ENCODE data around the gene EPHA2. TPM values are rescaled to one million over a fixed set of nuclear protein-coding genes. Genes with fewer than 3 reads are reported as not detected.
A peak's percentile ranks its signal among the peaks of the same experiment; 100 is the strongest.

EPHA2 gene
- total RNA-seq, 1 experiment from 2014 or later = 91.6 TPM

- BruUV-seq (replicated peaks) = no TSS peak
- intact Hi-C loops (cut with micrococcal nuclease; ENCODE audit: unreplicated experiment) = loop anchor here (1.0 kb wide), 1 partner anchor 106 kb away; no protein-coding TSS in a partner anchor
Measured at GRCh38 chr1:16081636-16082035, 74.2 kb downstream of the EPHA2 start.

DNA sequence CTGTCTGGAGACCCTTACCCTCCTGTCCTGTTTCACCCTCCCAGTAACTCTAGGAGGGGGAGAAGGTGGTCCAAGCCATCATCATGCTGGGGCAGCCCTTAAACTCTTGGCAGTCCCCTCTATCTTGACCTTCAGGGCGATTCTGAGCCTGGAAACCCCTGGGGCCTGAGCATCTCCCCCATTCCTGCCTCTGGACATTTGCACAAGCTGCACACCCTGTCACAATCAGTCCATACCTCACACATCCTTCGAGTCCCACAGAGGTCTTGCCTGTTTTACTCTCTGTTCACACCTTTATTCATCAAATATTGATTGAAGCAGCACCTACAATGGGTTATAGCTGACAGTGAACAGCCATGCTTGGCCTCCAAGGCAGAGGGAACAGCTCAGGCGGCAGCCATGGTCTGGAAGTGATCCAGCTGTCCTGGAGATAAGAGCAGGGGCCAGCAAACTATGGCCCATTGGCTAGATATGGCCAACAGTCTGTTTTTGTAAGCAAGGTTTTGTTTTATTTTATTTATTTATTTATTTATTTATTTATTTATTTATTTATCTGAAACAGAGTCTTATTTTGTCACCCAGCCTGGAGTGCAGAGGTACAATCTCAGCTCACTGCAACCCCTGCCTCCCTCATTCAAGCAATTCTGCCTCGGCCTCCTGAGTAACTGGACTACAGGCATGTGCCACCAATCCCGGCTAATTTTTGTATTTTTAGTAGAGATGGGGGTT lies 75.3 kb downstream of the EPHA2 start:
- H3K36me3 ChIP-seq (ENCODE audit: insufficient read depth, low read length, poor library complexity, severe bottlenecking) = no peaks in the 10 kb centered on the region
- POLR2A ChIA-PET (ENCODE audit: low non-redundant PET) = interaction anchor here (0.6 kb wide), 1 partner anchor 556 kb away, joined by 16 read pairs; no protein-coding TSS in a partner anchor
- no peaks in the 10 kb centered on the region for H3K9me3 ChIP-seq (ENCODE audit: low read depth, low read length, poor library complexity, severe bottlenecking)
- H3K4me1 ChIP-seq (ENCODE audit: insufficient read depth, low read length, poor library complexity, severe bottlenecking) = no peaks in the 10 kb centered on the region
- H3K27ac ChIP-seq (ENCODE audit: low read depth, low read length, poor library complexity, severe bottlenecking) = no peak overlapping the region
- DNase-seq (ENCODE audit: low spot score) = no peak
- TF ChIP-seq CTCF (conservative IDR thresholded peaks at IDR 0.05; ENCODE audit: low read depth, low read length) (no peak), EZH2 (IDR thresholded peaks at IDR 0.05; ENCODE audit: borderline replicate concordance, low read depth, low read length, poor library complexity, severe bottlenecking) (no peak)
- H3K4me3 ChIP-seq (ENCODE audit: low read depth, low read length, poor library complexity, severe bottlenecking) = no peak overlapping the region
- H3K27me3 ChIP-seq (replicated peaks; ENCODE audit: insufficient read depth, low read depth, low read length, poor library complexity) = no peaks in the 10 kb centered on the region
- BruUV-seq (replicated peaks) = no TSS peak
- CTCF ChIA-PET = interaction anchor here (0.8 to 2.7 kb wide), 2 partner anchors 30 to 107 kb away, joined by 3 to 28 read pairs; no protein-coding TSS in a partner anchor
- intact Hi-C loops (cut with micrococcal nuclease; ENCODE audit: unreplicated experiment) = no loop called here

More at GRCh38 chr1:16081636-16082035, 74.2 kb downstream of the EPHA2 start:
- H3K4me3 ChIP-seq (ENCODE audit: low read depth, low read length, poor library complexity, severe bottlenecking) = no peak overlapping the region
- no peak for DNase-seq (ENCODE audit: low spot score)
- H3K27ac ChIP-seq (ENCODE audit: low read depth, low read length, poor library complexity, severe bottlenecking) = no peak overlapping the region
- no peaks in the 10 kb centered on the region for H3K36me3 ChIP-seq (ENCODE audit: insufficient read depth, low read length, poor library complexity, severe bottlenecking)
- H3K9me3 ChIP-seq (ENCODE audit: low read depth, low read length, poor library complexity, severe bottlenecking) = no peaks in the 10 kb centered on the region
- ChIA-PET CTCF (interaction anchor here (0.6 to 2.7 kb wide), 7 partner anchors 8 to 282 kb away, joined by 3 to 28 read pairs (median 5); partner anchors contain the start of gene FAM131C), POLR2A (ENCODE audit: low non-redundant PET) (no interaction called here)
- TF ChIP-seq CTCF (conservative IDR thresholded peaks at IDR 0.05; ENCODE audit: low read depth, low read length) (no peak), EZH2 (IDR thresholded peaks at IDR 0.05; ENCODE audit: borderline replicate concordance, low read depth, low read length, poor library complexity, severe bottlenecking) (no peak)
- no peaks in the 10 kb centered on the region for H3K27me3 ChIP-seq (replicated peaks; ENCODE audit: insufficient read depth, low read depth, low read length, poor library complexity)
- H3K4me1 ChIP-seq (ENCODE audit: insufficient read depth, low read length, poor library complexity, severe bottlenecking) = no peaks in the 10 kb centered on the region

- Histone ChIP-seq H3K4me3 (ENCODE audit: low read depth, low read length, poor library complexity, severe bottlenecking) (no peak overlapping the region), H3K27ac (ENCODE audit: low read depth, low read length, poor library complexity, severe bottlenecking) (no peak overlapping the region), H3K4me1 (ENCODE audit: insufficient read depth, low read length, poor library complexity, severe bottlenecking) (no peaks in the 10 kb centered on the region), H3K36me3 (ENCODE audit: insufficient read depth, low read length, poor library complexity, severe bottlenecking) (no peaks in the 10 kb centered on the region), H3K9me3 (ENCODE audit: low read depth, low read length, poor library complexity, severe bottlenecking) (no peaks in the 10 kb centered on the region), H3K27me3 (replicated peaks; ENCODE audit: insufficient read depth, low read depth, low read length, poor library complexity) (no peaks in the 10 kb centered on the region)
- TF ChIP-seq CTCF (conservative IDR thresholded peaks at IDR 0.05; ENCODE audit: low read depth, low read length) (peak; percentile 96), EZH2 (IDR thresholded peaks at IDR 0.05; ENCODE audit: borderline replicate concordance, low read depth, low read length, poor library complexity, severe bottlenecking) (no peak)
- ChIA-PET POLR2A (ENCODE audit: low non-redundant PET) (no interaction called here), CTCF (interaction anchor here (0.6 to 1.9 kb wide), 12 partner anchors 31 to 284 kb away, joined by 3 to 26 read pairs (median 6); partner anchors contain the start of gene EPHA2)
- BruUV-seq (replicated peaks) = no TSS peak
- DNase-seq (ENCODE audit: low spot score) = peak; percentile 86
- intact Hi-C loops (cut with micrococcal nuclease; ENCODE audit: unreplicated experiment) = loop anchor here (2.0 kb wide), 5 partner anchors 76 to 284 kb away; partner anchors contain the start of gene CPLANE2
Measured at GRCh38 chr1:16078925-16079656, 76.8 kb downstream of the EPHA2 start.
